CD4-positive, alpha-beta T cell treated with Interleukin-17A for 4 hours (primary cell): ENCODE results near the gene WDR59.
"Not testable (repeated sequence)": the region's sequence is repeated elsewhere in the genome, so short reads cannot be mapped to it uniquely, and the experiment has no call there.

Experiments used
- DNase-seq: peaks from one replicate; pipeline ENCODE4 v3.0.0-alpha.2; 2020; ENCODE audit warnings: mixed read lengths

The WDR59 gene

DNA sequence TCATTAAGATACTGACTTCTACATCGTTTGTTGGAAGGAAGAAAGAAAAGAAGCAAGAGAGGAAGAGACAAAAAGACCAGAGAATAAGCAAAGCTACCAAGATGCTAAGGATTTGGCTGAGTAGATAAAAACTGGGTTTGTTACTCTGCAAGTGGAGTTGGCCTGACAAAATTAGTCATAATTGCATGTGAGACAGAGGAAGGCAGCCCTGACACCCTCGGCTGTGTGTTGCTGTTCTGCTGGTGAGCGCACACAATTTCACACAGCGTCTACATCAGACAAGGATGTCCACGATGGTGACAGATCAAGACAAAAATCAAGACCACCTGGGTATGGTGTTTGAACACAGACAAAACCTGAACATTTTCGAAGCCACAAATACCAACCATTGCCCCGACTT lies 134.9 kb downstream of the WDR59 start:
- DNase-seq, result no peak

DNA sequence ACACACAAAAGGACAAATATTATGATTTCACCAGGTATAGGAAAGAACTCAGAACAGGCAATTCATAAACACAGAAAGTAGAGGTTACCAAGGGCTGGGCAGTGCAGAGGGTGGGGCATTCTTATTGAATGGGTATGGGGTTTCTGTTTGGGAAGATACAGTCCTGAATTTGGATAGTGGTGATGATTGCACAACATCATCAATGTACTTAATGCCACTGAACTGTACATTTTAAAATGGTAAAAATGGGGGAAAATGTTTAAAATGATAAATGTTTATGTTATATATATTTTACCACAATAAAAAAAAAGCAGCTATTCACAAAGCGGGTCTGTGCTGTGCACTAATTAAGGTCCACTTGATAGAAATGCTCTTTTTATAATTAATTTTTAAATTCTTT lies 137.7 kb downstream of the WDR59 start:
- DNase-seq, result no peak

DNA sequence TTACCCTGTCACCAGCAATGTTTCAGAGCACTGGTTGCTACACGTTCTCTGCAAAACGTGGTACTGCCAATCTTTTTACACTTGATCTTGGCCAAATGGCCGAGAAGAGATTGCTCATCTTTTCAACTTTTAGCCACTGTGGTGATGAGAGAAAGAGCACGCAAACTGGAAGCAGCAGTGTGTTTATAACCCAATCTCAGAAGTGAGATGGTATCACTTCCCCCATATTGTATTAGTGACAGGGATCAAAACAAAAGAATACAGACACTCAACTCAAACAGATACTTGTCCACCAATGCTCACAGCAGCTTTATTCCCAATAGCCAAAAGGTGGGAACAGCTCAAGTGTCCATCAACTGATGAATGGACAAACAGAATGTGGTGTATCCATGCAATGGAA lies 138.2 kb downstream of the WDR59 start:
- no peak for DNase-seq

- DNase-seq, result no peak
Measured at GRCh38 chr16:74844041-74844980, 140.6 kb downstream of the WDR59 start.

DNA sequence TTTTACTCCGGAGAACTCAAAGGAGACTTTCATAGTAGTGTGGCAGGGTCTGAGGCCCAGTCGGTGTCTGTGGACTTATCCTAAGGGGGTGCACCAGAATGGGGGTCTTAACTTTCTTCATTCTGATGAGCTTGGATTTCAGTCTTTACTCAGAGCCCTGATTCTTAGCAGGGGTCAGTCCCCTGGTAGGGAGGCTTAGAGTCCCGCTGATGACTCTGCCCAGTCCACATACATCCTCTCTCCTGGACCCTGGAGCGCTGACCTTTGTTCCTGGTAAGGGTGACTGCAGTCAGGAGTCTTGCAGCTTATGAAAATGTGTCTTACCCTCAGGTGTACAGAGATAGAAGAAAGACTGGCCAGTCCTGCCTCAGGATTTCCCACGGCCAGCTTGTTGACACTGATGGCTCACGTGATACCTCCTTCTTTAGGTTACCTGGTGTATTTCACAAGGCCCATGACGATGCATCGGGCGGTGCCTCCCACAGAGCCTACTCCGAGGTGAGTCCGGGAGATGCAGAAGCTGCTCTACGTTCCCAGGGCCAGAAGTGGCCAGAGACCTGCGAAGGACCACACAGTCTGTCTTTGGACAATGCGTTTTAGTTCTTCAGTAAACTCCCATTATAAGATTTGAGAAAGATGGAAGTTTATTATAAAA lies 141.4 kb downstream of the WDR59 start:
- DNase-seq, result not testable (repeated sequence)

DNA sequence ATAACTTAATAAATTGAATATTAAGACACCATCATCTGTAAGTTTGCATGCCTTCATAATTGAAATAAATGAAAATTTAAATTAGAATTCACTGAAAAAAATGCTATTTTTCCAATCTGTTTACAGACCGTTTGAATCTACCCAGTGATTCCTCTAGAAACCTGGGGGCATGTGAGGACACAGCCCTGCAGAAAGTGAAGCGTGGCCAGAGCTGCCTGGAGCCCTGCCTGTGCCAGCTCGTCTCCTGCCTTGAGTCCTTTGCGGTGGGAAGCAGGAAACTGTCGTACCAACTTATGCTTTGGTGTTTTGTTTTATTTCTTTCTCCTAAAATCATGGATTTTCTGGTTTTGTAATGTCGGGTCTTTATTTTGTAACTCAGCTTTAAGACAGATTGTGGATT lies 142.5 kb downstream of the WDR59 start:
- DNase-seq, result no peak

DNA sequence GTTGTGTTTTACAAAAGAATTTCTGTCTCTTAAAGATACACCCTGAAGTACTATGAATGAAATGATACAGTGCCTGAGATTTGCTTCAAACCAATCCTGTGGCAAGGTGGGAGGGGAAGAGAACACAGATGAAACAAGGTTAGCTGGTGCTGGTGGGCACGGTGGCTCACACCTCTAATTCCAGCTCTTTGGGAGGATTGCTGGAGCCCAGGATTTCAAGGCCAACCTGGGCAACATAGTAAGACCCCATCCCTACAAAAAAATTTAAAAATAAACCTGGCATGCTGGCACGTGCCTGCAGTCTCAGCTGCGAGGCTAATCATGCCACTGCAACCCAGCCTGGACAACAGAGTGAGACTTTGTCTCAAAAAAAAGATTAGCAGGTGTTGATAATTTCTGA lies 143.0 kb downstream of the WDR59 start:
- DNase-seq, result no peak

- DNase-seq, result no peak
Measured at GRCh38 chr16:74841469-74841868, 143.5 kb downstream of the WDR59 start.

- no peak for DNase-seq
Measured at GRCh38 chr16:74837056-74837455, 147.9 kb downstream of the WDR59 start.

DNA sequence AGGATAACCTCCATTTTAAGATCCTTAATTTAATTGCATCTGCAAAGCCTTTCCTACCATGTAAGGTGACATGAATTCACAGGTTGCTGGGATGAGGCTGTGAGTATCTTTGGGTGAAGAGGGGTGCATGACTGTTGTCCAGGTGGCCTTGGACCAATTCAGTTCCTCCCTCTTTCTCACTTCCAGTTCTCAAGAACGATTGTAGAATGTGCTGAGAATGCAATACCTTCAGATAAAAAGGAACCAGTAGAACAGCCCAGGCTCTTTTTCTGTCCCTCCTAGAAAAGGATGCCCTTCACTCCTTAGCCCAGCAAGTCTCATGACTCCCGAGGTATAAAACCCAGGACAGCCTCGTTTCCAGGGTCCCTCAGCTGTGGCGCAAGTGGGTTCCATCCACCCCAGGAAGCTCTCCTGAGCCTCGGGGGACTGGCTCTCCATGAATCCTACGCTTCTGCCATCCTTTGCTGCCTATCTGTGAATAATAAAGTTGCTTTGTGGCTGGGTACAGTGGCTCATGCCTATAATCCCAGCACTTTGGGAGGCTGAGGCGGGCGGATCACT lies 148.7 kb downstream of the WDR59 start:
- no peak for DNase-seq

DNA sequence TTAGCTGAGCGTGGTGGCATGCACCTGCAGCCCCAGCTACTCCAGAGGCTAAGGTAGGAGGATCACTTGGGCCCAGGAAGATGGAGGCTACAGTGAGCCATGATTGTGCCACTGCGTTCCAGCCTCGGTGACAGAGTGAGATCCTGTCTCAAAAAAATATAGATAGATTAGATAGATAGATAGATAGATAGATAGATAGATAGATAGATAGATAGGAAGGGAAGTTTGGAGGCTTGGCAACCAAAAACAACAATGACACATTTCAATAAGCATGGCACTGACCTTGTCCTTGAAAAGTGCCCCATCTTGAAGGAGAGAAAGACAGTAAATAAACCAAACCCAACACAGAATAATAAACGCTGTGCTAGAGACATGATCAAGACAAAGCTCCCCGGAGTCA lies 152.7 kb downstream of the WDR59 start:
- no peak for DNase-seq

- no peak for DNase-seq
Measured at GRCh38 chr16:74831467-74831866, 153.5 kb downstream of the WDR59 start.

GRCh38 chr16:74830648-74831047 lies 154.3 kb downstream of the WDR59 start:
- DNase-seq, result no peak

DNA sequence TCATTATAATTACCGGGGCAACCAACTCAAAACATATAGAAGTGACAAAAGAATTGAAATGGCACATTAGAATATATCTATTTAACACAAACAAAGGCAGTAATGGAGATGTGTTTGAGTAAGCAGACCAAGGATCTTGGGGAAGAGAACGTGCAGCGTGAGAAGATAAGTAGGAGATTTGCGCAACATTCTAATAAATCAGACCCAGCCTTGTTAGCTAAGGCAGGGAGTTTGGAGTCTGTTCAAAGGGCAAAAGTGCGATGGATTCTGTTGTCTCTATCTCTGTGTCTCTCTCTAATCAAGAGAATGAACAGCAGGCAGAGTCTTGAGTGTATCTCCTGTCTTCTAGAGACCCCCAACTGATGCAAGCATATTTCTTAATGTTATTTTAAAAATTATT lies 155.3 kb downstream of the WDR59 start:
- no peak for DNase-seq

DNA sequence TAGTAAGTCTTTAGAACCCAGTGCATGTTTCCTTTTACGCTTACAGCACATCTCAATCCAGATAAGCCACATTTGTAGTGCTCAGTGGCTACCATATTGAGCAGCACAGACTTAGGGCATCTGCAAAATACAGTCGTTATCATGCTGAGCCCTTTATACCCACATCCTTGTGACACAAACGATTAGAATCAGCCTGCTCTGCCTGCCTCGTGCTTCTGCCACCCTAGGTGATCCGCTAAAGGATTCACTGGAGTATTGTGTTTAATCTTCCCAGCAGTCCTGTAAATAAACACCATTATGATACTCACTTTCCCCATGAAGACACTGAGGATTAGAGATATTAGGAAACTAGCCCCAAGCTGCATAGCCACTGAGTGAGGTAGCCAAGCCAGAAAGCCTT lies 159.0 kb downstream of the WDR59 start:
- DNase-seq, result no peak

GRCh38 chr16:74825016-74825415 lies 159.9 kb downstream of the WDR59 start:
- DNase-seq, result no peak
